Fibroblast of peridontal ligament (primary cell): ENCODE measurements around the gene RGS6.
A peak's percentile ranks its signal among the peaks of the same experiment; 100 is the strongest.

ENCODE experiments used
- DNase-seq: peaks from one replicate; pipeline ENCODE4 v3.0.0-alpha.2; 2010; ENCODE audit errors: extremely low read depth

The RGS6 gene

DNA sequence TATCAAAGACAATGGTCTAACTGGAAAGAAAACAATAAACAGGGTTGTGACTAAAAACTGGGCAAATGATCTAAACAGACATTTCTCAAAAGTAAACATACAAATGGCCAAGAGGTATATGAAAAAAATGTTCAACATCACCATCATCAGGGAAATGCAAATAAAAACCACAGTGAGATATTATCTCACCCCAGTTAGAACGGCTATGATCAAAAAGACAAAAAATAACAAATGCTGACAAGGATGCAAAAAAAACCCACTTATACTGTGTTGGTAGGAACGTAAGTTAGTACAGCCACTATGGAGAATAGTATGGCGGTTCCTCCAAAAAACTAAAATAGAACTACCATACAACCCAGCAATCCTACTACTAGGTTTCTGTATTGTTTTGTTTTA is 470.1 kb downstream of the RGS6 start:
- DNase-seq = no peak

DNA sequence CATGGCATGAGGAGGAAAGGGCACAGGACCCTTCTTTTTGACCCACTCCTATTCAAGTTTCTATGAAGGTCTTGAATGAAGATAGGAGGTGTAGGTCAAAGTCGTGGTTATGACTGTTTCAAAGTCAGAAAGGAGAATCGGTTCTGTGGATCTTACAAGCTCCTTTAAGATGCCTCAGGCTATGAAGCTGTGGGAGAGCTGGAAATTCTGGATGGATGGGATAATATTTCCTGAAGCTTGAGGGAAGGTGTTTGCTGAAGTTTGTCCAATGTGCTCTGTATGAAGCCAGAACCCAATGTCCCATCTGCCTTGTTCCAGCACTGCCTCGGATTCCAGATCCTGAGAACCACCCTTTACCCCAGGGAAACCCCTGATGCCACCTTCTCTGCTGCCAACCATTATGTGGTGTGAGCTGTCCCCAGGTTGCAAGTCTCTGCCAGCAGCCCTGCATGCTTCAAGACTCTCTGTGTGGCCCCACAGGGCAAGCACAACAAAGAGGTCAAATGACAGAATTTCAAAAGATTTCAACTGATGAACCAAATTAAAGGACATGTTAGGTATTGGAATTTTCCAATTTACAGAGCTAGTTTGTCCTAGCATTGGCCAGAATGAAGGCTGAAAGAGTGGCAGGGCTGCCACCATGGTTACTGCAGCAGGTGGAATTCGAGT is 472.0 kb downstream of the RGS6 start:
- no peak for DNase-seq

DNA sequence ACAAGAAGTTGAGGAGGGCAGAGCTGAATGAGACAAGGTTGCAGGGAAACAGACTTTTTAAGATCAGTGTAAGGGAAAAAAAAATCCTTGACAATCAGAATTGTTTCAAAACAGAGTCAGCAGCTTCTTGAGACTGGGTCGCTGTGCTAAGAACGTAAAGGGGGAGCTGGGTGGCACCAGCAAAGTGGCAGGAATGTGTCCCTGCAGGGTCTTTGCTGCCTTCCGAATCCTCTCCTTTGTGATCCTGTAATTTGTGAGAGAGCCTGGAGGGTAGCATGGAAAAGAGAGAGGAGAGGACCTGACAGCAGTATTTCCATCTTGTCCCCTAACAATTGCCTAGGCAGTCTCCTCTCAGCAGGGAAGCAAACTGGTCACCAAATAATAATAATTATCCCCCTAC is 472.8 kb downstream of the RGS6 start:
- DNase-seq = no peak

DNA sequence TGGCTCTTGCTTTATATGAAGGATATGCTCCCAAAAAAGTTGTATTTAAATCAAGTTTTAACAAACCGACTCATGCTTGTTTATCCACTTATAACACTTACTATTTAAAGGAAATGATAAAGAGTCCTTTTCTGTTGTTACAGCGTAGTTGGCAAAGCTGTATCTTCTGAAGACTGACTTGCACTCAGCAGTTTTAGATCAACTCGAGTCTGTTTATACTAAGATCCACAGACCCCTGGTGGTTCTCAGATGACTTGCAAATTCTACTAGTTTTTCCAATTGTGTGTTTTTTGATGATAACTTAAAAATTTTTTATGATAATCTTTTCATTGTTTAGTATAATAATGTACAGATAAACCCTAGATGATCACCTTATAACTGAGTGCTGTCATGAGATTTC is 475.8 kb downstream of the RGS6 start:
- no peak for DNase-seq

DNA sequence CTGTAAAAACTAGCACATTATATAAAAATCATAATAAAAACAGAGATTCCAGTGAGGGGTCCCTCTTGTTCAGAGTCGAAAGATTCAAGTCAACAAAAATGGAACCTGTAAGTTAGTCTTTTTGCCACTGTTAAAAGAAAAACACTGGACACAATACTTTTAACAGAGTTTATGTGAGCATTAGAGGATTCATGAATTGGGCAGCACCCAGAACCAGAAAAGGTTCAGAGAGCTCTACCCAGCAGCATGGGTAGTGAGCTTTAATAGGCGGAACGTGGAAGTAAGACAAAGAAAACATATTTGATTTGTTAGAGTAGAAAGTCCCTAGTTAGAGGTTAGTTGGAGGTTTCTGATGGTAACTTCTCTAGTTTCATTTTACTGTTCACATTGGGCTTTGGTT is 476.8 kb downstream of the RGS6 start:
- DNase-seq = no peak

DNA sequence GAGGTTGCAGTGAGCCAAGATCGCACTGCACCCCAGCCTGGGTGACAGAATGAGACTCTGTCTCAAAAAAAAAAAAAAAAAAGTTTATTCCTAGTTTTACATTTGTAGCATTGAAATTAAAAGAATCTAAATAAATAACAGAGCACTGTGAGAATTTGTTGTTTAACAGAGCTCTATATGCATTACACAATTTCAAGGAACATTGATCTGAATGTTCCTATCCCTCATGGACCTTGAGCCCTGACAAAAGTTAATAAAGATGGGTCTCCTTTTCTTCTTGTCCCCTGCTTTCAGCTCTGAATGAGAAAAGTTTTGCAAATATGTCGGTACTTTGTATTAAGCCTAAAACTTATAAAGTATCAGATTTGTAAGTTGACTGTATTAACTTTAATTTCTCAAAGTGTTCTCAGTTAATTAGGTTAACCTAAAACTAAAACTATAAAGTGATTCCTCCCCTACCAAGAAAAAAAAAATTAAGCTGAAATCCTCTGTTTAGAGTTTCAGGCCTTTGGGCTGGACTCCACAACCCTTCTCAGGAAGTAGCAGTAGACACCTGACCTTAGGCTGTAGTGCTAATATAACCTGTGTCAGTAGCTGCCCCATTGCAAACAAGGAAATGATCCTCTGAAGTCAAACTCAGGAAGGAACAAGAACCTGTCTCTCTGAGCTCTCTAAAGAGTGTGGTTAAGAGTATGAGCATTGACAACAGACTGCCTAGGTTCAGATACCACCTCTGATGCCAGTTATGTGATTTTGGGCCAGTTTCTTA is 484.0 kb downstream of the RGS6 start:
- DNase-seq = no peak

DNA sequence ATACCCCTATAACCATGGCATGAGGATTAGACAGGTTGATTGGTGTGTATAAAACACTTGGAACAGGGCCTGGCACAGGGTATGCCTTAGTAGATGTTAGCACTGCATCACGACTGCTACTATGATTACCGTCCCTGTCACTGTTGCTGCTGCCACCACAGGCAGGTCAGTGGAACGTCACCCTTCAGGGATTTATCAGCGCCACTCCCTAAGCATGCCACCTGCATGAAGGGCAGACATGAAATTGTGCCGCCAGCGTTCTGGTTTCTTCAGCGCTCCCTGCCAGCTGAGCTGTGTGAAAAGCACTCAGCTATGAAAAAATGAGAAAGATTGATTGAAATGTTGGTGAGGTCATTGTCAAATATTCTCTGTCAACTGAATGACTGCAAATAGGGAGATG is 484.7 kb downstream of the RGS6 start:
- DNase-seq = no peak

DNA sequence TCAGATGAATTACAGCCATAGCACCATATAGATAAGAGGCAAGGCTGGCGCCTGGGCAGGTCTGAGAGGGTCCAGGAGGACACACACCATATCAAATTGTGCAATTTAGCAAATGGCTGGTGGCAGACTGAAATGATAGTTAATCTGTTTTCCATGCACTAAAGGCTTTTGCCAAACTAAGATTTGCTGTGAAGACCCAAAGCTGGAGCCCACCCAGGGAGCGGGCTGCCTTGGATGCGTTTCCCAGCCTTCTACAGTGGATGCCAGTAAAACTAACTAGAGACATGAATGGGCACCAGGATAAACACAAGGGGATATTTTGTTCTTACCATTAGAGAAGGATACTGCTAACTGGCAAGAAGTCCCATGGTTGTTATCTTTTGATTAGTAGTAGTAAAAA is 486.6 kb downstream of the RGS6 start:
- DNase-seq = no peak

DNA sequence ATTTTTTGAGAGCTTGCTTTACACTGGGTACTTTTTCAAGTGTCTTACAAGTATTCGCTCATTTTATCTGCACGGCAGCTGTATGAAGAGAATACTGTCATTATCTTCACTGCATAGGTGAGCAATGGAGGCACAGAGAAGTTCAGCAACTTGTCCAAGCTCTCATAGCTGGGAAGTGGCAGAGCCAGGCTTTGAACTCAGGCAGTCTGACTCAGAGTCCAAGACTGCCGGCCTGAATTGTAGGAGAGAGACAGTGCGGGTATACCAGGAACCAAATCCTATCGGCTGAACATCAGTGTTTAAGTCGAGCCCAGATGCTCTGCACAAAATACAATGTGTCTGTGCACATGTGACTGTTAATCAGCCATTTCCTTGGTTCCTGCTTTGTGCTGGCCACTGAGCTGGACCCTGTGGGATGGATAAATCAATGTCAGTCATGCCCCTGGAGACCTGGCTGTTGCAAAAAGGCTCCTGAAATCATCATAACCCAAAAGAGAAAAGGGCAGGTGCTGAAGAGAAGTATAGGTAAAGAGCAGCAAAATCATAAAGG is 487.1 kb downstream of the RGS6 start:
- DNase-seq = no peak

DNA sequence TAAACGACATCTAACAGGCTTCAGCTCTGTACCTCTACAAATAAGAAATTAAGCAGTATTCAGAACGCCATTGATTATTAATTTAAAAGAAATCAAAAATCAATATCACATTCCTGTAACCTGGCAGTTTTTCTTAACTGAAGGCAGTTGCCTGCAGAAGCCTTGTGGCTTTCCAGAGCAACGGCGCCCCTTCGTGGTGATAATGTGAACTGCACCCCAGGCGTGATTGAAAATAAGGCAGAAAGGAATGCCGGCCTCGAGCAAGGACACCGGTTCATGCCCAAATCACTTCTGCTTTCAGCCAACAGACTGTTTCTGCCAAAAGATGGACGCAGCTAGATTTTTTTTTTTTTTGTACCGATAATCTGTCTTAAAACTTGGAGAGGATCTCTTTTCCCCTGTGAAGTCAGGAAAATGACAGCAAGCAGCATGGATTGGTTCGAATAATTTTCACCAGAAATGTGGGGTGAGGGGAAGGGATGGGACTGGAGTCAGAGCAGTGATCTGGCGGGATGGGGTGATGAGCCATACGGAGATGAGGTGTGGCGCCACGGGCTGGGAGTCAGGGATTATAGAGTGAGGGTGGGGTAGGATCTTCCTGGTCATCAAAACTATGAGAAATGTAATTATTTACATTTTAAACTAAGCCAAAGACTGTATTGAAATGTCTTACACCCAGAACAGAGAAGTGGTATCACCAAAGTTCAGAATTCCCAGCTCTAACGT is 488.7 kb downstream of the RGS6 start:
- peak; percentile 68 for DNase-seq

DNA sequence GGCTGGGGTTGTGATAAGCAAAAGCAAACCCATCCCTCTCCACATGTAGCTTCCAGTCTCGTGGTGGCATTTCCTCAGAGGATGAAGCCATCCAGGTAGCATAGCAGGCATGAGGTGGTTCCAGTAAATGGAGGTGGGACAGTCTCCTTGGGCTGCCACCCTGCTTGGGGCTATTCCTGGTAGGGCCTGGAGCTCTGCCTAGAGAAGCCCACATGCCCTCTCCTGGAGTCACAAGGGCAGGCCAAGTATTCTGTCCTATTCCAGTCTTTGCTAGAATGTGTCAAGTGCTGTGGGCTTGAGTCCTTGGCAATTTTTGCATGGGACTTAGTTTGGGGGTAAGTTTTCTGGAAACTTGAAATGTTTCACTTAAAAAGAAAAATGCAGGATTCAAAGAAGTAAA is 491.7 kb downstream of the RGS6 start:
- DNase-seq = no peak

DNA sequence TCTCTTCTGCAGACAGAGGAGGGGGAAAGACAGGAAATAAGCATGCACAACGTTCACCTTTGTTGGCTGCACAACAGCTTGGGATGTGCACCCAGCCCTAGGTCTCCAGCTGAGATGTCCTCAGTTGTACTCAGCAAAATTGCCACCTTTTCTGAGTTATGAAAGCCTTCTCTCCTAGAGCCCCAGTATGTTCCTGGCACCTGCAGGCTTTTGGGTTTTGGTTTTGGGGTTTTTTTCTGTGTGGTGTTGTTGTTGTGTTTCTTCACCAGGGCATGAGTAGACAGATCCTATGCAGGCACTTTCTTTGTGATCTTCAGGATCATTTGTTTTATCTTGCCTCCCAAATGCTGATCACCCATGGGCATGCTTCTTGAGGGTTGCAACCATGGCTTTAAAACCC is 498.2 kb downstream of the RGS6 start:
- no peak for DNase-seq

DNA sequence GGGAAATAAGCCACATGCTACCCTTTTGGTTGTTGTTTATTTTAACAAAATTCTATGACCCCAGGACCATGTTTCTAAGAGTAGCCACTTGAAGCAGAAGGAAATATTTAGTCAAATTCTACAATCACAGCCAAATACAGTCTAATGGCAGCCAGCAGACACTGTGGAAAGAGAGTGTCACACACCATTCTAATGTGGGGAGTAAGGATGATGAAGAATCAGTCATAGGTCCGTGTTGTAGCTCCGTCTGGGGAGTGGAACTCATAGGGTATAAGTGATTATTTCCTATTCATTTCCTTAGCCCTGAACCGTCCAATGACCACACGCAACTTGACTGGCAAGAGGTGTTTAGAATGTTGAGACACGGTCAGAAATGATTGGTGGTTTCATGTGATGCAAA is 500.5 kb downstream of the RGS6 start:
- no peak for DNase-seq

DNA sequence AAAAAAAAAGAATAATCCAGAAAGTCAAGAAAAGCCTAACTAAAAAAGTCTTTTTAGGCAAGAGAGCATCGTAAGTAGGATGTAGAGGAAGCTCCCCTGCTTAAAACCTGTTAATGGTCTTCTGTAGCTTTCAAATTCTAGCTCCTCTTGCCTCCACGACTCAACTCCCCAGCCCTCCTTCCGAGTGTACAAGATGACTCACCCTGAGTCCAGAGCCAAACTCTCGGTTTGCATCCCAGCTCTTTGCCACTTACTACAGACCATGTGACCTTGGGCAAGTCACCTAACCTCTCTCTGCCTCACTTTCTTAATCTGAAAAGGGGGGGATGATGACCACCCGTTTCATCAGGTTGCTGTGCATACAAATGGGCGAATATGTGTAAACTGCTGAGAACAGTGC is 501.3 kb downstream of the RGS6 start:
- peak; percentile 26 for DNase-seq

DNA sequence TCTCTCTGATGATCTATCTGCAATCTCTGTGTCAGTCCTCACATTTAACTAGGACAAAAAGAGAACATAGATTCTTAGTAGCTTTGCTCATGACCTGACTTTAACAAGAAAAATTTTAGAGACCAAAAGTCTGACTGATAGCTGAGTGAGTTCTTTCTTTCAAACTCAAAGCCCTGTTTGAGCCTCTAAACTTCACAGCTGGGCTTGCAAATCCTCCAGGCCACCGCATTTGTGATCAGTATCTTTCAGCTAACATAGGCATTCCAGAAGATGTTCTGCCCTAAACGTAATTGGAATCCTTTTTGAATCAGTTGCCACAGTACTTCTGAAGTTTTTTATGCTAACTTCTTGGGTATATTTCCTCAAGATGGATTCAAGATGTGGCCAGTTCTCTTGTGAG is 502.6 kb downstream of the RGS6 start:
- DNase-seq = no peak

DNA sequence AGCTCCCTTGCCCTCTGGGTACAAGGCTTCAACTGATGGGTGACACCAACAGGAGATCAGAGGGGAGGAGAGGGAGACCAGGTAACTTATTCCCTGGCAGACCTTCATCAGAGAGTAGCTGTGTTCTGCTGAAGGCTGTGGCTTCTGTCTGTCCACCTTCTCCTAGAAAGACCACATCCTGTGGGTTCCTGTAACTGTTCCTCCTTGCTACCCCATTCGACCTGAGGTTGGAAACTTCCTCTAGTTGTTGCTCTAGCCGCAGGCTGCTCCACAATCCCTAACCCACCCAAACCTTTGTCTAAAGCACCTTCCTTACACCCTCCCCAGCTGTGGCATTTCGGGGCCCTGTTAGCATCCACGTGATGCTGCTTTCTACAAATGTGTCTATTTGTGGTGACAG is 507.5 kb downstream of the RGS6 start:
- no peak for DNase-seq

DNA sequence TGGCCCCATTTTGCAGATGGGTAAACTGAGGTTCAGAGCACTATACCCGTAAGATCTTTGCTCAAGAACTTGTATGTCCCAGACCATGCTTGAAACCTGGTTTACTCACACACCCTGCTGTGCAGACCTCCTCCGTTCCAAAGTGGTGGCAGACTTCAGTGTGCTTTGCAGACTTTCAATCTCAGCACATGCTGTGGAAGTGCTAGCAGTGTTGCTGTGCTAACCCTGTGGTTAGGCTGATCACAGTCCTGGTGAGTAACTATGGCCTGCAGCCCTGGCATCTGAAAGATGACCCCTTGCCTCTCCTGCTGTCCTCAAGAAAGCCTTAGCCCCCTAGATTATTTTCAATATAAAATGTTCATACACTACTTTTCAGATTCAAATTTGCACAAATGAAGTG is 511.0 kb downstream of the RGS6 start:
- no peak for DNase-seq

DNA sequence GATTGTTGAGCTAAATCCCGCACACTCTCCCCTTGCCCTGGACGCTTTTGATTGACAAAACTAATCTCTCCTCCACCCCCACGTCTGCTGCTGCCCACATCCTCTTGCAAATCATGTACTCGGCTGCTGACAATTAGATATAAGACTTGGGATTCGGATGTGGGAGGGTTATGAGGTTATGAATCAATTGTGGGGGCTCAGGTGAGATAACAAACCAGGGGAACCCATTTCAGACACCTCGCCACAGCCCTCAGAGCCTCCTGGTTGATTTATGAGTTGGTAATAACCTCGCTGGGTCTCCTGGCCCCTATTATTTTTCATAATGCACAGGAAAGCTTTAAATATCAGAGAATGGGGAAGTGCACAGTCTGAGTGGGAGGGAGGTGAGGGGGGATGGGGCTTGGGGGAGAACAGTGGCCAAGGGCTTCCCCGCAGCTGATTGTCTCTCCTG is 511.8 kb downstream of the RGS6 start:
- no peak for DNase-seq

DNA sequence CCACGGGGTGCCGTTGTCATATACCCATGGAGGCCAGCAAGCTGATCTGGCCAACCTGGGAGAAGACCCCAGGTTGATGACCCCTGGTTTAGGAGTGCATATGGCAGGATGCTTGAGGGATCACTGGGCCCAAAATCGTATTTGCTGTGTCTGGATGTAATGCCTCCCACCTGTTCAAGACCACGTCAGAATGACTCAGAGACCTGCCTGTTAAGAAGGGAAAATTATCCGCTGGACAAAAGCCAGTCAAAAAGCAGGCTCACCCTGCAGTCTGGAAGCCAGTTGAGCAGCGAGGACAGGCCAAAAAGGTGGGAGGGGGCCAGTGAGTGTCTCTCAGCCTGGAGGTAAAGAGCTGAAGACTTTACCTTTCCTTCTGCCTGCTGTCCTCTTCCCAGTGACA is 512.5 kb downstream of the RGS6 start:
- DNase-seq = no peak

DNA sequence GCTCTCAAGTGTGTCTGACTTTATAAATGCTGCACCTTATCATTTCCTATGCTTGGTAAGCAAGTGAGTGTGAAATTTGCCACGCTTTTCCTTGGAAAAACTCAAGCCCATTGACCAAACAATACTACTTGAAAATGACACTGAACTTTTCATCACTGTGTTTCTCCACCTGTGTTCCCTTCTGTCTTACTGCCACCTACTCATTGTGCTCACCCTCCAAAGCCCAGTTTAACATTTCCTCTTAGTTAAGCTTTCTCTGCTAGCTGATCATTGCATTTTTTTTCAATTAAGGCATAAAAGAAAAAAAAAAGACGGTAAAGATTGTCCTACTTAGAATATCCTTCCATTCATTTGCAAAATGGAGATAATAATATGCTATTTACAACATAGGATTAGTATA is 516.0 kb downstream of the RGS6 start:
- no peak for DNase-seq

DNA sequence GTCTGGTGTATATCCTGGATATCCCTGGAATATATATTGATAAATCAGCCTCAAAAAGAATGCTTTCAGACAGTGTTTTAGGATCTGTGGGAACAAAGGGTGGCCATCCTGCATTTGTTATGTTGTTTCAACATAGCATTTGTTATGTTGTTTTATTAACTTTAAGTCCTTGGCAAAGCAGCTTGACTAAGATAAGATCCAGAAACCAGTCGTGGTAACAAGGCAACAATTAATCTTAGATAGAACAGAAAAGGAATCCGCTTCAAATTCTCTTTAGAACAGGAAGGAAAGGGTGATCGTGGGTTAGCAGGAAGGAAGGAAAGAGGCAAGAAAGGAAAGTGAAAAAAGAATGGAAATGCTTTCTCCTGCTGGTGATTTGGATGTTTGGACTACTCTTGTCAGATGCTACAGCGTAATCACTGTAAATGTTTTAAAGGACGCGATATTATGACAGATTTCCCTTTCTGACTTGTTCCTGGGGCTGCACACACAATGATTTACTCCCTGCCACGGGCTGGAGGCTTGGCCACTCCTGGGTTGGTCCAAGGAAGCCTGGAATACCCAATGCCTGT is 518.3 kb downstream of the RGS6 start:
- DNase-seq = no peak
